ENCODE results near the gene GRK3.

The GRK3 gene

DNA sequence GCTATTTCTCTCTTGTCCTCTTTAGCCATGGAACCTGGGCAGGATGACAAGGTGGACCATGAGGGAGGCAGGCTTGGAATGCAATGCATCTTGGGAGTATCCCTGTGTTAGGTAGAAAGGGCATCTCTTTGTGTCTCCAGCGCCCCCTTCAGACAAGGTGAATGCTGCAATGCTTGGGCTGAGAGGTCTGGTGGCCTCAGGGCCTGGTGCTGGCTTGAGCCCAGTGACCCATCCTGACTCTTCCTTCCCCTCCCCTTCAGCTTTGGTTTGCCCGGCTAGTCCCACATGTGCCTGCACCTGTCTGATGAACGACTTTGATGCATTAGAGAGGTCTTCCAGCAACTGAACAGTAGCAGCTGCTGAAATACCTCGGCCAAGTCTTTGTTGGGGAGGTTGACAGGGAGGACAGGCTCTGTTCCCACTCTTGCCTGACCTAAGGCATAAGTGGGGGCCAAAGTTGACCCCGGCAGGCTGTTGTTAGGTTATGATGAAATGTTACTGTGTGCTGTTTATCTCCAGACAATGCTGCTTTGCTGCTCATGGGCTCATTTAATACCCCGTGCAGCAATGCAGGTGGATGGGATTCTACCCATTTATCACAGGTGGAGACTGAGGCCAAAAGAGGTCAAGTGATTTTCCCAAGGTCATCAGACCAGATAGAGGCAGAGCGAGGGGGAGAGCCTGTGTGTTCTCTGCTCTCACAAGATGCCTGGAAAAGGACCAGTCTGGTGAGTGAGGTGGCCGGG, 200.0 kb downstream of the GRK3 start:
- no peak for DNase-seq

DNA sequence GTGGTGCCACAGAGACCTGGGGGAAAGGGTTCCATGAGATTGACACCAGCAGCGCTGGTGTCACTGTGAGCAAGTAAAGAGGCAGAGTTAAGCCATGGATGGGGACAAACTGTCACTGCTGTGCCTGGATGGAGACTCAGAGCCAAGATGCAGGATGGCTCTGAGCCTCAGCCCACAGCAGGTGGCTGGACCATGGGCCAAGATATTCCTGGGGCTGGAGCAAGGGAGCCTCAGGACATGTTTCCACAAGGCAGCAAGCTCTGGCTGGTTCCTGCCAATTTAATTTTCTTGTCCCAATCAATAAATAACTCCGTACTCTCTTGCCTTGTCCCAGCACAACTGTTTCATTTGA, 200.5 kb downstream of the GRK3 start:
- no peak for DNase-seq

DNA sequence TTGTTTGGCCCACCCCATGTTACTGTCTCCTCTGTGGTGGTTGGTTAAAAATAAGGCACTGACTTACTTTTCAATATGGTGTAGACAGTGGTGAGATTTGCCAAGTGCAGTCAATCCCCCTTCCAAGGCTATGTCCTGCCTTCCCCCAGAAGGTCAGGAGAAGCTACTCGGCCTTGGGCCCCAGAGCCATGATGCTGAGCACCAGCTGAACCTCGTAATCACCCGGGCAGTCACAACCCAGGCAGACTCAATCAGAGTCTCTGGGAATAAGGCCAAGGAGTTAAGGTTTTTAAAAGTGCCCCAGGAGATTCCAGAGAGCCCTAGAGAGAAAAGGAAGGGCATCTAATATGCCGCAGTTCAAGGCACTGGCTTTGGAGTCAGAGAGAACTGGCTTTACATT, 201.3 kb downstream of the GRK3 start:
- DNase-seq, result no peak

DNA sequence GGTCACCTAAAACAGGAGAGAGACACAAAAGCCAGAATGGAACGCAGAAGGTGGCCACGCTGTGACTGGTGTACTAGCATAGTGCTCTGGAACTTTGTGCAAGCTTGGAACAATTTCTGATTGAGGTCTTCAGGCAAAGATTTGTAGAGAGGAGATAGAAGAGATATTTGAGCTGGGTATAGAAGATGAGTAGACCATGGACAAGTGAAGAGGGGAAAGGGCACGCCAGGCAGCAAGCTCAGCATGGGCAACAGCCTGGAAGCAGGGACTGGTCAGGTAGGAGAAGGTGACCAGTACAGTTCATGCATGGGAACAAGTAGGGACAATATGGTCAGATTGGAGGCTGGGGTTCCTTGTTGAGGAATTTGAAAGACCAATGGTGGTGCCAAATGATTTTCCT, 201.9 kb downstream of the GRK3 start:
- DNase-seq, result no peak

DNA sequence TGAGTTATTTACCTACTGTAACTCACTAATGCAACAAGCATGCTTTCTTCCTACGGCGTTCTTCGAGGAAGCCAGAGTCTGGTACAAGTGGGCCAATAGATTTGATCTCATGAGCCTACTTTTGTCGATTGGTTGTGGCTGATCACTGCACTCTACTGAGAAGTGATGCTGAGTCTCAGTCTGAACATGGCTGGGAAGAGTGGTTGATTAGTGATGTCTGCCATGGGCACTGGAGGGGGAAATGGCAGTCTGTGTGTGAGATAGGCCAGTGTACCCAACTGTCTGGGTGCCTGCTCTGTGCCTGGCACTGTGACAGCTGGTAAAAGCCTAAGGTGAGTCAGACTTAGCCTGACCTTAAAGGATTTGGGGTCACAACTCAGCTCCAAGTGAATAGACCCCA, 205.9 kb downstream of the GRK3 start:
- DNase-seq, result no peak

DNA sequence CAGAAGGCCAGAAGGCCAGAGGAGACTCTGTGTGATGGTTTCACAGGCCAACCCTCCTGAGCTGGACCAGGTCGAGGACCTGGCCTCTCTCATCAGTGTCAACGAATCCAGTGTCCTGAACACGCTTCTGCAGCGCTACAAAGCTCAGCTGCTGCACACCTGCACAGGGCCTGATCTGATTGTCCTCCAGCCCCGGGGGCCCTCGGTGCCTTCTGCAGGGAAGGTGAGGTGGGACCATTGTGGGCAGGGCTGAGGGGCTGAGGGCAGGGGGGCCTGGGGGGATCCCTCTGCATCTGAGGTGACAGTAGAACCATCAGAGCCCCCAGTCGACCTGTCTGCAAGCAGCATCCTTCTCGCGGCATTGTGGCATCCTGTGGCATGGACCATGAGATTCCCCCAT, 207.8 kb downstream of the GRK3 start:
- DNase-seq, result no peak

DNA sequence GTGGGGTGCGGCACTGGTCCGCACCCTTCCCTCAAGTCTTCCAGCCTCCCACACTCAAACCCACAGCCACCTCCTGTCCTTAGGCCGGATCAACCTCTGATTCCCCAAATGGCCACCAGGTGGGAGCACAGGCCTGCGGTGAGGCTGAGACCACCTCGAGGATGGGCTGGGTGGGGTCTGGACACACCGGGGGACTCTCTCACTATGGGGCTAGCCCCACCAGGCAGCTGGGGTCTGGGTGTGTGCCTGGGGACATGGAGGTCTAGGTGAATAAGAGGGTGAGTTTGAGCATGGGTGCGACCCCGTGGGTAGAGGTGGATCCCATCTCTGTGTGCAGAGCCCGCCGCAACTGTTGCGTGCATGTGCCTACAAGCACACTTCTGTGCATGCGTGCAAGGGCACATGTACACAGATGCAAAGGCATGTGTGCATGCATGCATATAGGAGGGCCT, 210.1 kb downstream of the GRK3 start:
- no peak for DNase-seq

DNA sequence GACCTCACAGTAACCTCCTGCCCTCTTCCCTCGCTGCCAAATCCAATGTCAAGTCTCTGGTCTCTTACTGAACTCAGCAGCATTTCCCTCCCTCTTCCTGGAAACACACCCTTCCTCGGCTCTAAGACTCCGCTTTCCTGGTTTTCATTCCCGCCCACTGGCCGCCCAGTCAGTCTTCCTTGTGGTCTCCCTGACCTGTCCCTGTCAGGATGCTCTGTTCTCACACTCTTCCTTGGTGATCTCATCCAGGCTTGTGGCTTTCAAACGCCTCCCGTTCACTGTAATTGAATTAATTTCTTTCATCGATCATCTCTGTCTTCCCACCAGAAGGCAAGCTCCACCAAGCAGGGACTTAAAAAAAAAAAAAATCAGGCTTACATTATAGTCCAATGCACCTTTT, 211.1 kb downstream of the GRK3 start:
- DNase-seq, result peak; percentile 3

DNA sequence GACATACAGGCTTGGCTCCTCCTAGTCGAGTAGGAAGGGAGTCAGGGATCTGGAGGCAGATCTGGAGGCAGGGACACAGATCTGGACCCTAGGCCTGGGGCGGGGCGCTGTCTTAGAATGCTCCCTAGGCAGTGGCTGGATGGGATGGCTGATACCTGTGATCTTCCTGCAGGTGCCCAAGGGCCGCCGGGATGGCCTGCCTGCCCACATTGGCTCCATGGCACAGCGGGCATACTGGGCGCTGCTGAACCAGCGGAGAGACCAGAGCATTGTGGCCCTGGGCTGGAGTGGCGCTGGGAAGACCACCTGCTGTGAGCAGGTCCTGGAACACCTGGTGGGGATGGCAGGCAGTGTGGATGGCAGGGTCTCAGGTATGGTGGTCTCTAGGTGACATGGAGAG, 212.9 kb downstream of the GRK3 start:
- no peak for DNase-seq

DNA sequence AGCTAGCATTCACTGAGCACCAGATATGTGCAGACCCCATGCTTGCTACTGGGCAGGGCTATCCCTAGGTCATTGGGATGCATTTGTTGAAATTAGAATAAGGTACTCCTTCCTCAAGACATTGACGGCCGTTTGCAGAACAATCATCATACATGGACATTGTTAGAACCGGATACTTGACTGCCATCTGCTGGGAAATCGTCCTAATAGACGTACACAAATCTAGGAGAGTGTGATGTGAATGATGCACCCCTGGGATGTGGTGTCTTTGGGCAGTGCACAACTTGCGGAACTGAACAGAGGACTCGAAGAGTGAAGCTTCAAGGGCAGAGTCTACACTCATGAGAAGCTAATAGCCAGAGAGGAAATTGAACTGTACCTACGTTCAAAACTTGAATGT, 213.4 kb downstream of the GRK3 start:
- peak; percentile 35 for DNase-seq

Measured in NCI-H510A treated with DMSO at 0.1 percent for 48 hours (cell line).